ENCODE data around the gene POGZ.

Gene POGZ

DNA sequence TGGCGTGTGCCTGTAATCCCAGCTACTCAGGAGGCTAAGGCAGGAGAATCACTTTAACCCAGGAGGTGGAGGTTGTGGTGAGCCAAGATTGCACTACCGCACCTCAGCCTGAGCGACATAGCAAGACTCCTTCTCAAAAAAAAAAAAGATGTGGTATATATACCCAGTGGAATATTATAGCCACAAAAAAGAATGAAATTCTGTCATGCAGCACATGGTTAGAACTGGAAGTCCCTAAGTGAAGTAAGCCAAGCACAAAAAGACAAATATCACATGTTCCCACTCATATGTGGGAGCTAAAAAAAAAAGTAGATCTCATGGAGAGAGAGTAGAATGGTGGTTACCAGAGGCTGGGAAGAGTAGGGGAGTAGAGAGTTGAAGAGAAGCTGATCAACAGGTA, 41.2 kb downstream of the POGZ start:
- TF ChIP-seq, protein P1, sequence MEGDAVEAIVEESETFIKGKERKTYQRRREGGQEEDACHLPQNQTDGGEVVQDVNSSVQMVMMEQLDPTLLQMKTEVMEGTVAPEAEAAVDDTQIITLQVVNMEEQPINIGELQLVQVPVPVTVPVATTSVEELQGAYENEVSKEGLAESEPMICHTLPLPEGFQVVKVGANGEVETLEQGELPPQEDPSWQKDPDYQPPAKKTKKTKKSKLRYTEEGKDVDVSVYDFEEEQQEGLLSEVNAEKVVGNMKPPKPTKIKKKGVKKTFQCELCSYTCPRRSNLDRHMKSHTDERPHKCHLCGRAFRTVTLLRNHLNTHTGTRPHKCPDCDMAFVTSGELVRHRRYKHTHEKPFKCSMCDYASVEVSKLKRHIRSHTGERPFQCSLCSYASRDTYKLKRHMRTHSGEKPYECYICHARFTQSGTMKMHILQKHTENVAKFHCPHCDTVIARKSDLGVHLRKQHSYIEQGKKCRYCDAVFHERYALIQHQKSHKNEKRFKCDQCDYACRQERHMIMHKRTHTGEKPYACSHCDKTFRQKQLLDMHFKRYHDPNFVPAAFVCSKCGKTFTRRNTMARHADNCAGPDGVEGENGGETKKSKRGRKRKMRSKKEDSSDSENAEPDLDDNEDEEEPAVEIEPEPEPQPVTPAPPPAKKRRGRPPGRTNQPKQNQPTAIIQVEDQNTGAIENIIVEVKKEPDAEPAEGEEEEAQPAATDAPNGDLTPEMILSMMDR (IDR thresholded peaks at IDR 0.05; ENCODE audit: insufficient read depth, low read depth, low read length, missing control alignments) = no peak
- DNase-seq (ENCODE audit: low read depth) = no peak
- no peak overlapping the region for H3K4me3 ChIP-seq (ENCODE audit: low read length)

DNA sequence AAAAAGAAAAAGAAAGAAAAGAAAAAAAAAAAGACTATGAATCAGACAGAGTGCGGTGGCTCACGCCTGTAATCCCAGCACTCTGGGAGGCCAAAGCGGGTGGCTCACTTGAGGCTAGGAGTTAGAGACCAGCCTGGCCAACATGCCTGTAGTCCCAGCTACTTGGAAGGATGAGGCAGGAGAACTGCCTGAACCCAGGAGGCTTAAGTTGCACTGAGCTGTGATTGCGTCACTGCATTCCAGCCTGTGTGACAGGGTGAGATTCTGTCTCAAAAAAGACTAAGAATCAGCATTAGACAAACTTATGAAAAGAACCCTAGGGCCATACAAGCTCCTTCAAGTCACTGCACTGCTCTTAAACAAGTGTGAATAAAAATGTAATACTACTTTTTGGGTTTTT, 43.1 kb downstream of the POGZ start:
- no peak overlapping the region for H3K4me3 ChIP-seq (ENCODE audit: low read length)
- TF ChIP-seq, protein P1 (IDR thresholded peaks at IDR 0.05; ENCODE audit: insufficient read depth, low read depth, low read length, missing control alignments) = no peak
- peak; percentile 91 for DNase-seq (ENCODE audit: low read depth)

DNA sequence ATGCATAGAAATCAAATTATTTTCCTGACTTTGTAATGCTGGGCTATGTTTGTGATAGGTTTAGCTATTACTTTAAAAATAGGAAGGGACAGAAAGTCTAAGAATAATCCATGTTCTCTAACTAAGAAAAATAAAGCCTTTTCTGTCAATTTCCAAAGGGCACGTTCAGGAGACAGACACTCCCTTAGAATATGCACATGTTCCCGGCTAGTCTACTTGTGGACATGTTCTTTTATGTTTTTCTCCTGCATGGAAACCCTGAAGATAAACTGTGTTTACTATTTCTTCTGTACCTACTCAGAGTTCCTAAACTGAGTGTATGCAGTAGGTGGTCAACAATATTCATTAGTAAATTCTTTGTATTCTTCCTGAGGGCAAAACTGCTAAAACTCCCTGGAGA, 47.4 kb downstream of the POGZ start:
- TF ChIP-seq, protein P1 (IDR thresholded peaks at IDR 0.05; ENCODE audit: insufficient read depth, low read depth, low read length, missing control alignments) = no peak
- H3K4me3 ChIP-seq (ENCODE audit: low read length) = no peak overlapping the region
- DNase-seq (ENCODE audit: low read depth) = no peak

DNA sequence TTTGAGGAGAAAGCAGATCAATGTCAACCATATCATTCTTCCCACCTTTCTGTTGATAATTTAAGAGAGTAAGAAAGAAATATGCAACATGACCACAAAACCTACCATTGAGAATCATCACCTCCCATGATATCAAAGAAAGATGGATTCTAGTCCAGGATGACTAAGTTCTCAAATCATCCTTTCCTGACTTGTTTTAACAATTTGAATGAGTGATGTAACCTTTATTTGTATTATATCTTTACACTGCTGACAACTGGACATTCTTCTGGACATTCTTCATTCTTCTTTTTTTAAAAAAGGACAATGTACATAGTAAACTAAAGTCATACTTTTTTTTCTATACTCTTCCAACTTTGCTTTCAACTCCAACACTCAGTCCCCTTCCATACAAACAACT, 50.4 kb downstream of the POGZ start:
- no peak overlapping the region for H3K4me3 ChIP-seq (ENCODE audit: low read length)
- DNase-seq (ENCODE audit: low read depth) = peak; percentile 19
- TF ChIP-seq, protein P1 (IDR thresholded peaks at IDR 0.05; ENCODE audit: insufficient read depth, low read depth, low read length, missing control alignments) = no peak

DNA sequence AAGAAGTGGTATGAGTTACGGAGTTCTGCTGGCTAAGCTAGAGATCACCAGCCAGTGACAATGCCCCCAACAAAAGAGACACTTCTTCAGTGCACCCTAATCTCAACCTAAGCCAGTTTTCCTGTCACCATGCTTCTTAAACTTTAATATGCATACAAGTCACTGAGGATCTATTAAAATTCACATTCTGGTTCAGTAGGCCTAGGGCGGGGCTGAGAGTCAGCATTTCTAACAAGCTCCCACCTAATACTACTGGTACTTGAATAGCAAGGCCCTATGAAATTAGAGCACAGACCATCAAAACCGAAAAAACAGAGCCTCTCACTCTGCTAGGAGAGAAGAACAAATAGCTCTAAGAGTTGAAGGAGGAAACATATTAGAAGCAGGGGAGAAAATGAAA, 52.0 kb downstream of the POGZ start:
- DNase-seq (ENCODE audit: low read depth) = no peak
- TF ChIP-seq, protein P1 (IDR thresholded peaks at IDR 0.05; ENCODE audit: insufficient read depth, low read depth, low read length, missing control alignments) = no peak
- H3K4me3 ChIP-seq (ENCODE audit: low read length) = no peak overlapping the region

DNA sequence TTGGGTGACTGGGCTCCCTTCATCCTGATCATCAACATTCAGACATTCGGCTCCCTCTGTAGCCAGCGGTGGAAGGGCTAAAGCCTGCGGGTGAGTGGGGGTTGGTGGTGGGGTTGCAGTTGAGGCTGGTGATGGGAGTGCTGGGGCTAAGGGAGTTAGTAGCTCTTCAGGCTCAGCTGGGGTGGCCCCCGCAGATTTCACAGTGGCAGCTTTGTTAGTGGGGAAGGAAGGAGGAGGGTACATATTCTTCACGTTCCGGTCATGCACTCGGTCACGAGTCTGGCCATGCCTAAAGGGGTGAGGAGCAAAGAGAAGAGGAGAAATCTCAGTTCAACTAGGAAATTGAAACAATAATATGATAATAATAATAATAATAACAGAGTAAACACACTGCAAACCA, 53.1 kb downstream of the POGZ start:
- TF ChIP-seq, protein P1 (IDR thresholded peaks at IDR 0.05; ENCODE audit: insufficient read depth, low read depth, low read length, missing control alignments) = no peak
- DNase-seq (ENCODE audit: low read depth) = no peak
- no peak overlapping the region for H3K4me3 ChIP-seq (ENCODE audit: low read length)

DNA sequence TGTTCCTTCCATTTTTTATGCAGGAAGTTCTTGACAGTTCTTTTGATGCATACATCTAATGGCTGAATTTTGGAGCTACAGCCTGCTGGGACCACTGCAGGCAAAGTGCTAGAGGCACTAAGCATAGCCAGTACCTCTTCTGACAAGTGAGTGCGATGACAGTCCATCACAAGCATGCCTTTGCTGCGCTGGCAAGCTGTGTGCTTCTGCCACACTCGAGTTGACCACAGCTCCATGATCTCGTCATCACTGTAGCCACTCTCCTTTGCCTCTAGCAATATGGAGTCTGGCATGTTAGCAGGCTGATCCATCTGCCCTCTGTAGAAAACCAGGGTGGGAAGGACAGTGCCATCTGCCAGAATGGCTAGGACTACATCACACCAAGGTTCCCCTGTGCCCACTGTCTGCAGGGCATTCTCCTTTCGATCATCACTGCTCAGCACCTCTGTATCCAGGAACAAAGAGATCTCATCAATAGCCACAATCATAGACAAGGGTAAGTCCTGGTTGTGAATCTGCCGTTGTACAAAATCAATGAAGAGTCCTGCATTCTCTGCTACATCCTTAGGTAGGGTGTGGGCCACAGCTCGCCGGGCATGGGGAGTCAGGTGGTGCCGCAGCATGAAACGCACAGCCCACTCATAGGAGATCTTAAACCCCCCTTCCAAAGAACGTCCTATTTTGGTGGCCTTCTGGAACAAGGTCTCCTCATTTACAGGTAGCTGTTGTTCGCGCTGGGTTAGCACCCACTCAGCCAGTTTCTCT, 53.9 kb downstream of the POGZ start:
- TF ChIP-seq, protein P1 (IDR thresholded peaks at IDR 0.05; ENCODE audit: insufficient read depth, low read depth, low read length, missing control alignments) = no peak
- DNase-seq (ENCODE audit: low read depth) = no peak
- no peak overlapping the region for H3K4me3 ChIP-seq (ENCODE audit: low read length)
